NCI-H774 (cell line): ENCODE results near the gene RABL6.
"Not testable (repeated sequence)": the region's sequence is repeated elsewhere in the genome, so short reads cannot be mapped to it uniquely, and the experiment has no call there.

ENCODE experiments used
- DNase-seq: peaks from one replicate; lab custom pipeline; 2025; lab: John Stamatoyannopoulos, UW

Gene RABL6

GRCh38 chr9:136796238-136796774 is 11.4 kb upstream of the RABL6 start, which contains the start of gene CCDC183:
Gene CCDC183 (plus strand): TSS chr9:136796338. CDS start chr9:136796398, 60 bp downstream.
- no peak for DNase-seq

GRCh38 chr9:136796775-136797347 is 10.9 kb upstream of the RABL6 start:
- not testable (repeated sequence) for DNase-seq

- no peak for DNase-seq
Measured at GRCh38 chr9:136798708-136799078, 9.1 kb upstream of the RABL6 start.

GRCh38 chr9:136799079-136799853 is 8.5 kb upstream of the RABL6 start:
- peak; percentile 55 for DNase-seq

GRCh38 chr9:136799854-136800657 is 7.7 kb upstream of the RABL6 start:
- peak; percentile 95 for DNase-seq

GRCh38 chr9:136802321-136802720 is 5.4 kb upstream of the RABL6 start:
- DNase-seq = no peak

GRCh38 chr9:136803009-136803550 is 4.7 kb upstream of the RABL6 start:
- DNase-seq = not testable (repeated sequence)

GRCh38 chr9:136803551-136804508 is 3.9 kb upstream of the RABL6 start:
- DNase-seq = no peak

- no peak for DNase-seq
Measured at GRCh38 chr9:136804509-136805206, 3.1 kb upstream of the RABL6 start.

- DNase-seq = no peak
Measured at GRCh38 chr9:136805207-136805740, 2.5 kb upstream of the RABL6 start.

GRCh38 chr9:136806067-136806466 is 1.7 kb upstream of the RABL6 start:
- no peak for DNase-seq

- DNase-seq = no peak
Measured at GRCh38 chr9:136806631-136807201, 1.0 kb upstream of the RABL6 start.

- DNase-seq = no peak
Measured at GRCh38 chr9:136808075-136808805, 492 bp downstream of the RABL6 start.

GRCh38 chr9:136808806-136809158 is 1.0 kb downstream of the RABL6 start:
- no peak for DNase-seq

GRCh38 chr9:136814725-136815421 is 7.1 kb downstream of the RABL6 start:
- DNase-seq = no peak

- DNase-seq = no peak
Measured at GRCh38 chr9:136815422-136815782, 7.7 kb downstream of the RABL6 start.

GRCh38 chr9:136820971-136821825 is 13.4 kb downstream of the RABL6 start:
- no peak for DNase-seq
